ENCODE measurements around the gene CUL1. TPM values are rescaled to one million over a fixed set of nuclear protein-coding genes. Genes with fewer than 3 reads are reported as not detected.

CUL1 gene
- total and polyA plus RNA-seq, 7 experiments from 2014 or later: 39.0 to 74.0 (median 53.6) TPM

- CTCF ChIA-PET: interaction anchor here (0.6 kb wide), 1 partner anchor 14 kb away, joined by 4 read pairs; no protein-coding TSS in a partner anchor
- no peak for ATAC-seq
- Histone ChIP-seq H3K9me3 (ENCODE audit: control insufficient read depth in 2 of 3, low read length in 3 of 3) (no peaks in the 10 kb centered on the region), H3K27ac (ENCODE audit: low read depth, low read length) (no peak overlapping the region), H3K4me3 (ENCODE audit: low read length) (no peak overlapping the region), H3K36me3 (ENCODE audit: control insufficient read depth in 2 of 3, insufficient read depth in 3 of 3, low read length in 3 of 3) (no peaks in the 10 kb centered on the region), H3K4me1 (ENCODE audit: control insufficient read depth in 2 of 2, insufficient read depth in 2 of 2, low read length in 2 of 2) (peaks cover 4 to 8% of the 10 kb centered on the region in 2 donors), H3K27me3 (ENCODE audit: control insufficient read depth in 2 of 2, insufficient read depth in 2 of 2, low read length in 2 of 2) (no peaks in the 10 kb centered on the region)
- Mint-ChIP-seq H3K27ac (peak overlapping the region in 1 of 9 donors; percentile 18), H3K27me3 (no peaks in the 10 kb centered on the region), H3K4me3 (no peak overlapping the region), H3K4me1 (peaks cover 15 to 63% (median 41%) of the 10 kb centered on the region in 7 donors), H3K9me3 (peaks cover 0 to 2% (median 0%) of the 10 kb centered on the region in 11 donors), H3K36me3 (peaks cover 0 to 3% (median 0%) of the 10 kb centered on the region in 5 donors)
- no peak for DNase-seq
- POLR2A ChIA-PET: interaction anchor here (0.5 to 0.7 kb wide), 2 partner anchors 21 to 433 kb away, joined by 3 read pairs; no protein-coding TSS in a partner anchor
- intact Hi-C loops (cut with micrococcal nuclease): no loop called here
These were observed 151.9 kb downstream of the CUL1 start for GRCh38 chr7:148850564-148850963.

Other genes with a start within 250 kb of the CUL1 start
- not detected for gene C7orf33, start 108.1 kb upstream of the CUL1 start, total RNA-seq
- not detected for gene C7orf33, start 108.1 kb upstream of the CUL1 start, polyA plus RNA-seq
- gene EZH2, start 185.4 kb downstream of the CUL1 start, total RNA-seq: 10 to 100 TPM in 3 of 5 experiments, 1 to 10 TPM in 2; 7.2 to 73.3 (median 18.9) TPM
- gene EZH2, start 185.4 kb downstream of the CUL1 start, polyA plus RNA-seq: 1 to 10 TPM; 2.2 to 2.4 TPM

All from naive thymus-derived CD4-positive, alpha-beta T cell (primary cell).